Measurements from ENCODE around the gene TUT7. TPM values are rescaled to one million over a fixed set of nuclear protein-coding genes. Genes with fewer than 3 reads are reported as not detected.
A peak's percentile ranks its signal among the peaks of the same experiment; 100 is the strongest.

Gene TUT7
- total RNA-seq, 2 experiments from 2014 or later: 32.0 to 33.6 TPM

- ATAC-seq: no peak
- Mint-ChIP-seq H3K4me1 (ENCODE audit: low read depth) (peaks cover 23% of the 10 kb centered on the region), H3K36me3 (ENCODE audit: low read depth) (peaks cover 65% of the 10 kb centered on the region), H3K27ac (peak overlapping the region; percentile 25), H3K4me3 (no peak overlapping the region), H3K27me3 (no peaks in the 10 kb centered on the region), H3K9me3 (no peaks in the 10 kb centered on the region)
- TF ChIP-seq CTCF (IDR thresholded peaks at IDR 0.05): no peak
- intact Hi-C loops (cut with micrococcal nuclease): no loop called here
- ChIA-PET POLR2A (interaction anchor here (0.6 to 1.2 kb wide), 3 partner anchors 9 to 434 kb away, joined by 3 to 4 read pairs (median 3); no protein-coding TSS in a partner anchor), CTCF (no interaction called here)
- DNase-seq: no peak
Observed at GRCh38 chr9:86333651-86334050, 20.6 kb downstream of the TUT7 start.

GRCh38 chr9:86330186-86330585, 24.0 kb downstream of the TUT7 start:
- no peak for ATAC-seq
- Mint-ChIP-seq H3K27ac (no peak overlapping the region), H3K27me3 (no peaks in the 10 kb centered on the region), H3K4me3 (no peak overlapping the region), H3K36me3 (ENCODE audit: low read depth) (peaks cover 51% of the 10 kb centered on the region), H3K4me1 (ENCODE audit: low read depth) (peaks cover 9% of the 10 kb centered on the region), H3K9me3 (no peaks in the 10 kb centered on the region)
- TF ChIP-seq CTCF (IDR thresholded peaks at IDR 0.05): no peak
- no peak for DNase-seq
- intact Hi-C loops (cut with micrococcal nuclease): no loop called here
- ChIA-PET POLR2A (interaction anchor here (0.6 to 1.2 kb wide), 2 partner anchors 9 to 44 kb away, joined by 4 to 6 read pairs; no protein-coding TSS in a partner anchor), CTCF (interaction anchor here (1.0 to 1.5 kb wide), 2 partner anchors 10 to 14 kb away, joined by 3 read pairs; no protein-coding TSS in a partner anchor)

- ATAC-seq: no peak
- H3K27me3 Mint-ChIP-seq: no peaks in the 10 kb centered on the region
- DNase-seq: no peak
- H3K4me1 Mint-ChIP-seq (ENCODE audit: low read depth): peaks cover 9% of the 10 kb centered on the region
- H3K36me3 Mint-ChIP-seq (ENCODE audit: low read depth): peaks cover 52% of the 10 kb centered on the region
- no peak for TF ChIP-seq CTCF (IDR thresholded peaks at IDR 0.05)
- ChIA-PET POLR2A (interaction anchor here (0.6 to 1.2 kb wide), 2 partner anchors 9 to 43 kb away, joined by 4 to 6 read pairs; no protein-coding TSS in a partner anchor), CTCF (no interaction called here)
- no peak overlapping the region for H3K4me3 Mint-ChIP-seq
- H3K9me3 Mint-ChIP-seq: no peaks in the 10 kb centered on the region
- intact Hi-C loops (cut with micrococcal nuclease): no loop called here
- no peak overlapping the region for H3K27ac Mint-ChIP-seq
Observed at GRCh38 chr9:86329649-86330048, 24.6 kb downstream of the TUT7 start.

GRCh38 chr9:86328156-86328555, 26.1 kb downstream of the TUT7 start:
- Mint-ChIP-seq H3K36me3 (ENCODE audit: low read depth) (peaks cover 51% of the 10 kb centered on the region), H3K27ac (no peak overlapping the region), H3K4me1 (ENCODE audit: low read depth) (peaks cover 7% of the 10 kb centered on the region), H3K4me3 (no peak overlapping the region), H3K9me3 (no peaks in the 10 kb centered on the region), H3K27me3 (no peaks in the 10 kb centered on the region)
- ChIA-PET POLR2A (interaction anchor here (1.4 to 1.7 kb wide), 2 partner anchors 26 to 45 kb away, joined by 4 to 6 read pairs; no protein-coding TSS in a partner anchor), CTCF (no interaction called here)
- DNase-seq (no peak), ATAC-seq (no peak)
- intact Hi-C loops (cut with micrococcal nuclease): no loop called here
- no peak for TF ChIP-seq CTCF (IDR thresholded peaks at IDR 0.05)

GRCh38 chr9:86326536-86326935, 27.7 kb downstream of the TUT7 start:
- POLR2A ChIA-PET: interaction anchor here (1.3 to 1.7 kb wide), 3 partner anchors 27 to 44 kb away, joined by 3 to 6 read pairs (median 4); no protein-coding TSS in a partner anchor
- ATAC-seq: no peak
- no peak for TF ChIP-seq CTCF (IDR thresholded peaks at IDR 0.05)
- Mint-ChIP-seq H3K4me1 (ENCODE audit: low read depth) (peaks cover 7% of the 10 kb centered on the region), H3K36me3 (ENCODE audit: low read depth) (peaks cover 51% of the 10 kb centered on the region), H3K4me3 (no peak overlapping the region), H3K27ac (no peak overlapping the region), H3K27me3 (no peaks in the 10 kb centered on the region), H3K9me3 (no peaks in the 10 kb centered on the region)
- intact Hi-C loops (cut with micrococcal nuclease): no loop called here
- CTCF ChIA-PET: interaction anchor here (0.8 to 1.3 kb wide), 2 partner anchors 11 to 13 kb away, joined by 3 read pairs; no protein-coding TSS in a partner anchor
- no peak for DNase-seq
